B cell (primary cell): ENCODE measurements around the gene RETN.

Experiments used
- EZH2 ChIP-seq: IDR thresholded peaks from 2 replicates; pipeline ENCODE4 v1.6.1; 2012; ENCODE audit warnings: borderline replicate concordance, low read depth, mild to moderate bottlenecking, moderate library complexity, low read length; ENCODE audit not compliant: insufficient read depth, poor library complexity, severe bottlenecking
- TF ChIP-seq, protein P1 (sequence below): fragments of 200-600 bp; IDR thresholded peaks from one replicate; pipeline ENCODE4 v1.8.0; 2022; ENCODE audit warnings: antibody characterized with exemption, mild to moderate bottlenecking

DNA sequence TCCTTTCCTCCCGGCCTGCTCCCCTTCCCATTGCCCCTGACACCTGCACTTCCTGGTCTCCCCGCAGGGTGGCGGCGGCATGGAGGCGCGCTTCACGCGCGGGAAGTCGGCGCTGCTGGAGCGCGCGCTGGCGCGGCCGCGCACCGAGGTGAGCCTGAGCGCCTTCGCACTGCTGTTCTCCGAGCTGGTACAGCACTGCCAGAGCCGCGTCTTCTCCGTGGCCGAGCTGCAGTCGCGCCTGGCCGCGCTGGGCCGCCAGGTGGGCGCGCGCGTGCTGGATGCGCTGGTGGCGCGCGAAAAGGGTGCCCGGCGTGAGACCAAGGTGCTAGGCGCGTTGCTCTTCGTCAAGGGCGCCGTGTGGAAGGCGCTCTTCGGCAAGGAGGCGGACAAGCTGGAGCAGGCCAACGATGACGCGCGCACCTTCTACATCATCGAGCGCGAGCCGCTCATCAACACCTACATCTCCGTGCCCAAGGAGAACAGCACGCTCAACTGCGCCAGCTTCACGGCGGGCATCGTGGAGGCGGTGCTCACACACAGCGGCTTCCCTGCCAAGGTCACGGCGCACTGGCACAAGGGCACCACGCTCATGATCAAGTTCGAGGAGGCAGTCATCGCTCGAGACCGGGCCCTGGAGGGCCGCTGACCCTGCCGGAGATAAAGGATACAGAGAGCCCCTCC is 13.5 kb downstream of the RETN start:
- TF ChIP-seq, protein P1, sequence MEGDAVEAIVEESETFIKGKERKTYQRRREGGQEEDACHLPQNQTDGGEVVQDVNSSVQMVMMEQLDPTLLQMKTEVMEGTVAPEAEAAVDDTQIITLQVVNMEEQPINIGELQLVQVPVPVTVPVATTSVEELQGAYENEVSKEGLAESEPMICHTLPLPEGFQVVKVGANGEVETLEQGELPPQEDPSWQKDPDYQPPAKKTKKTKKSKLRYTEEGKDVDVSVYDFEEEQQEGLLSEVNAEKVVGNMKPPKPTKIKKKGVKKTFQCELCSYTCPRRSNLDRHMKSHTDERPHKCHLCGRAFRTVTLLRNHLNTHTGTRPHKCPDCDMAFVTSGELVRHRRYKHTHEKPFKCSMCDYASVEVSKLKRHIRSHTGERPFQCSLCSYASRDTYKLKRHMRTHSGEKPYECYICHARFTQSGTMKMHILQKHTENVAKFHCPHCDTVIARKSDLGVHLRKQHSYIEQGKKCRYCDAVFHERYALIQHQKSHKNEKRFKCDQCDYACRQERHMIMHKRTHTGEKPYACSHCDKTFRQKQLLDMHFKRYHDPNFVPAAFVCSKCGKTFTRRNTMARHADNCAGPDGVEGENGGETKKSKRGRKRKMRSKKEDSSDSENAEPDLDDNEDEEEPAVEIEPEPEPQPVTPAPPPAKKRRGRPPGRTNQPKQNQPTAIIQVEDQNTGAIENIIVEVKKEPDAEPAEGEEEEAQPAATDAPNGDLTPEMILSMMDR = no peak
- no peak for TF ChIP-seq EZH2
